GM18511 (cell line): Measurements from ENCODE around the gene BAIAP3.

Experiments
- ATAC-seq: cut with Tn5 transposase; IDR thresholded peaks from one replicate; pipeline ENCODE4 v1.9.1; 2021; ENCODE audit warnings: mild to moderate bottlenecking, moderate library complexity; ENCODE audit not compliant: unreplicated experiment

The BAIAP3 gene

DNA sequence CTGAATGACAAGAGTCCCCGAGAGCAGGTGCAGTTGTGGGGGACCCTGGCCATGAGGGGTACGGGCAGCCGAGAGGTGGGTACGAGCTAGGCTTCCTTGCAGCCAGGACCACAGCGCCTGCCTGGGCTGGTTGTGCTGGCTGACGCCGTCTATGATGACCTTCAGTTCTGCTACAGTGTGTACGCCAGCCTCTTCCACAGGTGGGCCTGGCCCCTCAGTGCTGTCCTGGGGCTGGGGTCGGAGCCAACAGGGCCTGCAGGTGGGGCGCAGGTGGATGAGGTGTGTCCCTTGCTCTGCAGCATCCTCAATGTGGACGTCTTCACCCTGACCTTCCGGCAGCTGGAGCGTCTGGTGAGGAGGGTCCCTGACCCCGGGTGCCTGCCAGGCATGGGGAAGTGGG is 11.1 kb downstream of the BAIAP3 start:
- ATAC-seq, result no peak

DNA sequence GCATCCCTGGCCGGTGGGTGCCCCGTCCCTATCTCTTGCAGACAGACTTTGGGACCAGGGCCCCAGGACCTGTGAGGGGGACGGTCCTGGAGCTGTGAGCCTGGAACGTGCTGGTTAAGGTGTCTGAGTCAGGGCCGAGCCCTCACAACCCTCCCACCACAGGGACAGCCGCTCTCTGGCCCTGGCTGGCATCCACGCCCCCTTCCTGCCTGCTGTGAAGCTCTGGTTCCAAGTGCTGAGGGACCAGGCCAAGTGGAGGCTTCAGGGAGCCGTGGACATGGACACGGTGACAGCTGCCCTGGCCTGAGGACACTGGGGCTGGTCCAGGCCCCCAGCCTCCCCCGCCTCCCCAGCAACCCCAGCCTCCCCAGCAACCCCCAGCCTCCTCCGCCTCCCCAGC is 11.6 kb downstream of the BAIAP3 start:
- no peak for ATAC-seq

DNA sequence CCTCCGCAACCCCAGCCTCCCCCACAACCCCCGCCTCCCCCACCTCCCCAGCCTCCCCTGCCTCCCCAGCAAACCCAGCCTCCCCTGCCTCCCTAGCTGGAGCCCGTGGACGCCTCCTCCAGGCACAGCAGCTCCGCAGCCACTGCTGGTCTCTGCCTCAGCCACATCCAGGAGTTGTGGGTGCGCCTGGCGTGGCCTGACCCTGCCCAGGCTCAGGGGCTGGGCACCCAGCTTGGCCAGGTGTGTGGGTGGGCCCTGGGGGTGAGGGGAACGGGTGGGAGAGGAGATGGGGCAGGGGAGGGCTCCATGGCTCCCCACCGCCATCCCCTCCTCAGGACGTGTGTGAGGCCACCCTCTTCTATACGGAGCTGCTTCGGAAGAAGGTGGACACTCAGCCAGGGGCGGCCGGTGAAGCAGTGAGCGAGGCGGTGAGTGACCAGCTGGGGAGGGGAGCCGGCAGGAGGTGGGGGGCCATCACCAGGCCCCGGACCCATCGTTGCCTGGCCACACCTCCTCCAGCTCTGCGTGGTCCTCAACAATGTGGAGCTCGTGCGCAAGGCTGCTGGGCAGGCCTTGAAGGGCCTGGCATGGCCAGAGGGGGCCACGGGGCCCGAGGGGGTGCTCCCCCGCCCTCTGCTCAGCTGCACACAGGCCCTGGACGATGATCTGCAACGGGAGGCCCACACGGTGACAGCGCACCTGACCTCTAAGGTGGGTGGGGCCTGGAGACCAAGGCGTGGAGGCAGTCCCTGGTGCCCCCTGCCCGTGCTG is 12.4 kb downstream of the BAIAP3 start:
- ATAC-seq, result no peak

GRCh38 chr16:1346422-1347285 is 13.2 kb downstream of the BAIAP3 start:
- ATAC-seq, result no peak

DNA sequence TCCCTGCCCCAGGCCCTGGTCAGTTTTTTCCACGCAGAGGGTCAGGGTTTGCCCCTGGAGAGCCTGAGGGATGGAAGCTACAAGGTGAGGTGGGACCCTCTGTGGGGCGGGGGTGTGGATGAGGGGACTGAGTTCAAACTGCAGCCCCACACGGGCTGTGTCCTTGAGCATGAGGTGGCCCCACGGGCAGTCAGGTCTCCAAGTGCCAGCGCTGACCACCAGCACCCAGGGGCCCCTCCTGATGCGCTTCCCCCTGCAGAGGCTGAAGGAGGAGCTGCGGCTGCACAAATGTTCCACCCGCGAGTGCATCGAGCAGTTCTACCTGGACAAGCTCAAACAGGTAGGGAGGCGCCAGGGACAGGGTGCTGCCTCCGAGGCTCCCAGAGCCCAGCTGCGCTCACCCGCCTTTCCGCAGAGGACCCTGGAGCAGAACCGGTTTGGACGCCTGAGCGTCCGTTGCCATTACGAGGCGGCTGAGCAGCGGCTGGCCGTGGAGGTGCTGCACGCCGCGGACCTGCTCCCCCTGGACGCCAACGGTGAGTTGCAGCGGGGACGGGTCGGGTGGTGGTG is 13.9 kb downstream of the BAIAP3 start:
- no peak for ATAC-seq

- ATAC-seq, result no peak
Observed at GRCh38 chr16:1347962-1348361, 14.5 kb downstream of the BAIAP3 start.

- no peak for ATAC-seq
Observed at GRCh38 chr16:1348441-1348840, 15.0 kb downstream of the BAIAP3 start.

- no peak for ATAC-seq
Observed at GRCh38 chr16:1348926-1349325, 15.5 kb downstream of the BAIAP3 start.

DNA sequence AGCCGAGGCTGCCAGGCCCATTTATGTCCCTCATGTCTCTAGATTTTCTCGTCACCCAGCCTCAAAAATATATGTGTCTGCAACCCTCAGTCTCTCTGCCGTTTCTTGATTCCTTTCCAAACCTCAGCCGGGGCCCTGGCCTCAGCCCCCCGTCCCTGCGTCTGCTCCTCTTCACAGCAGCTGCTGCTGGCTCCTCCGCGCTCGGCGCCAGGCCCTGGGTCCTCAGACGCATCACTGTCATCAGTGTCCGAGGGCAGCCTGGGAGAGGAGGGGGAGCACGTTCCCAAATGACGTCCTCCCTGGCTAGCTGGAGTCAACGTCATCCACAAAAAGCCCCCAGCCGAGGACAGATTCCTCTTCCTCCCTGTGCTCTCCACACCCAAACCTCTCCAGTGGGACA is 15.9 kb downstream of the BAIAP3 start:
- ATAC-seq, result no peak

DNA sequence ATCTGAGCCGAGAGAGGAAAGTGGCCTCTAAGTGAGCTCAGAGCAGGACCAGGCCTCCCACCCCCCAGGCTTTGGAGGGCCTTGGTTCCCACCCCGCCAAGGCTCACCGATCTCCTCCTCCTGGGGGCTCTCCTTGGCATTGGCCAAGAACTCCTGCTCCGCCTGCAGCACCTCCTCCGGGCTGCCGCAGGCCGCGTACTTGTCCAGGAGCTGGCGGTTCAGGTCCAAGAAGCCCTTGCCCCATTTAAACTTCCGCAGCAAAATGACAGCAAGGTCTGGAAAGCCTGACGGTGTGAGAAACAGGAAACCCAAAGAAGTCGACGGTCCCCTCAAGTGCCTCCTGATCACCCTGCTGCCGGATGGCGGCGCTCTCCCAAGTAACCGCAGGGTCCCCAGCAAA is 16.5 kb downstream of the BAIAP3 start:
- no peak for ATAC-seq

DNA sequence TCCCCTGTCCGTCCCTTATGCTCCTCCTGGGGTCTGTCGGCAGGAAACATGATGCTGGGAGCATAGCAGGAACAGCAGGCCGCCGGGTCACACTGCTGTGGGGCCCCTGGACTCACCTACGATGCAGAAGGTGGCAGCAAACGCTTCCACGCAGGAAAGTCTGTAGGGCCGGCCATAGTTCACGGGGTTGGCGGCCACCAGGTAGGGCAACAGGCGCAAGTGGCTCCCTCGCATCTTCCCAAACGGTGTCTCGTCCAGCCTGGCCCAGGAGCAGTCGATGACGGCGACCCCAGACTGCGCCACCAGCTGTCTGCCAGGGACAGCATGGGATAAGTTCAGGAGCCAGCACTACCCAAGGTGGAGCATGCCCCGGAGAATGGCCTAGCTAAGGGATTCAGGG is 17.2 kb downstream of the BAIAP3 start:
- ATAC-seq, result no peak

DNA sequence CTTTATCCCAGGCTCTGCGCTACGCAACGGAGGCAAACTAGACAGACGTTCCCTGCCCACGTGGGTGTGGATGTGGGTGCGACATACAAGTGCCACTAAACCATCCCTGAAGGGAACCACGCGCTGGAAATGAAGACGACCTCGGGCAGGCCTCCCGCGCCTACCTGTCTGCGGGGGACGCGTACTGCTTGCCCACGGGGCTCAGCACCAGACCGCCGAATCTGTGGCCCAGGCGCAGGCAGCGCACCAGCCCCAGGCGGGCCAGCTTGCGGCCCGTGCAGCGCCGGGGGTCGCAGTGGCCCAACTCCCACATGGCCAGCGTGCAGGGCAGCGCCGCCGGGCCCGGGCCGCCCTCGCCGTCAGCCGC is 17.8 kb downstream of the BAIAP3 start:
- ATAC-seq, result peak; percentile 22

GRCh38 chr16:1351582-1352362 is 18.3 kb downstream of the BAIAP3 start, which contains the start of the genes GNPTG and TSR3:
GNPTG (plus strand) TSS chr16:1351931; CDS start chr16:1351966, 35 bp downstream.
TSR3 (minus strand) TSS chr16:1351878; CDS start chr16:1351804, 74 bp downstream.
- ATAC-seq, result peak; percentile 84

DNA sequence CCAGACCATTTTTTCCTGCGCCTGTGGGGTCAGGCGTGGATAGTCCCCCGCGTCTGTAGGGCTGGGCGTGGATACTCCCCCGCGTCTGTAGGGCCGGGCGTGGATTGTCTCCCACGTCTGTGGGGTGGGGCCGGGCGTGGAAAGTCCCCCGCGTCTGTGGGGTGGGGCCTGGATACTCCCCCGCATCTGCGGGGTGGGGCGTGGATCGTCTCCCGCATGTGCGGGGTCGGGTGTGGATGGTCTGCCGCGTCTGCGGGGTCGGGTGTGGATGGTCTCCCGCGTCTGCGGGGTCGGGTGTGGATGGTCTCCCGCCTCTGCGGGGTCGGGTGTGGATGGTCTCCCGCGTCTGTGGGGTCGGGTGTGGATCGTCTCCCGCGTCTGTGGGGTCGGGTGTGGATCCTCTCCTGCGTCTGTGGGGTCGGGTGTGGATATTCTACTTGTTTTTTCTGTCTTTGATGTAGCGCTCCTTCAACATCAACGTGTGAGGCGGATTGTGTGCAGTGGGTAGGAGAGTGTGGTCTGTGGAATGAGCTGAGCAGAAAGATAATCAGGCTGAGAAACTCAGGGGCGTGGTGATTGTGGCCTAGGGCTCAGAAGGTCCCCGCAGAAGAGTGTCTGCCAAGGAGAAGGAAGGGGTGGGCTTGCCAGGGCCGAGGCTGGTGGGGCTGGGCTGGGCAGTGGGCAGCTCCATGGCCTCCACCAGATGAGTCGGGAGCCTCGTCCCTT is 21.5 kb downstream of the BAIAP3 start:
- ATAC-seq, result no peak

DNA sequence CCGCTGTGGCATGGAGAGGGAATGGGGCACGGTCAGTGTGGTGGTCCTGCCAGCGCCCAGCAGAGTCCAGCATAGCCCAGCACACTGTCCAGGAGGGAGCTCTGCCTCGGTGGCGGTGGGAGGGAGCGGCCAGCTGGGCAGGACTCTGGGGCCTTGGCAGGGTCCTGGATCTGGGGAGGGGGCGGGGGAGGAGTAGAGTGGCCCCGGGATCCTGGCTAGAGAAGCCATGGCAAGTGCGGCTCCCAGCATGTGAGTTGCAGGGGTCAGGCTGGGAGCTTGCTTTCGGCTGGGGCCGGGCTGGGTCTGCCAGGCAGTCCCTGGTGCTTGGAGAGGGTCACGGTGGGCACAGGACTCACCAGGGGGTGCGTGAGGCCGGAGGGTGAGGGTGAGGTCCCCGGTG is 22.1 kb downstream of the BAIAP3 start:
- ATAC-seq, result no peak

- ATAC-seq, result no peak
Observed at GRCh38 chr16:1356061-1356900, 22.8 kb downstream of the BAIAP3 start.

DNA sequence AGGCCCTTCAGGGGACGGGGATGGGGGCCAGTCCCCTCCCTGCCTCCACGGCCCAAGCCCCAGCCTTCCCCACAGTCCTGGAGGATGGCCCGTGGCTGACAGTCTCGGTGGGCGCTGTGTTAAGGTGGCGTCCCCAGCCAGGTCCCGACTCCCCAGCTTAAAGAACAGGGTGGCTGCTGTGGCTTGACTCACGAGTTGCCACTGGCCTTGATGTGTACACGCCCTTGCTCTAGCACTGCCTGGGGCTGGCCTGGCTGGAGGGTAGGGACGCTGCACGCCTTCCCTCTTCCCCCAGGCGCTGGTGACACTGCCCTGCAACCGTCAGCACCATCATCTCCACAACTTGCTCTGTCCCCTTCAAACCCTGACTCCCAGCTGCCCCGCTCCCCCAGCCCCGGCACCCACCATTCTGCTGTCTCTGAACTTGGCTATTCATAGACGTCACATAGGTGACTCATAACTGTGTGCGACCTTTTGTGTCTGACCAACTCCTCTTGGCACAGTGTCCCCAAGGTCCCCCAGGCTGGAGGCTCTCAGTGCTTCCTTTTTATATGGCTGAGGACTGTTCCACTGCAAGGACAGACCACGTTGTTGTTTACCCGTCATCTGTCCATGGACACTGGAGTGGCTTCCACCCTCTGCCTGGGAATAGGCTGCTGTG is 24.6 kb downstream of the BAIAP3 start:
- ATAC-seq, result no peak

GRCh38 chr16:1361685-1362360 is 28.4 kb downstream of the BAIAP3 start:
- ATAC-seq, result no peak
